Esophagus squamous epithelium (tissue), 5 donors: ENCODE results near the gene INHBC. TPM values are rescaled to one million over a fixed set of nuclear protein-coding genes. Genes with fewer than 3 reads are reported as not detected.
"Not testable (repeated sequence)": the region's sequence is repeated elsewhere in the genome, so short reads cannot be mapped to it uniquely, and the experiment has no call there.

Experiments
- DNase-seq: peaks from one replicate; lab custom pipeline; 2025; lab: John Stamatoyannopoulos, UW
- H3K27ac ChIP-seq, 4 donors: fragments of 200-600 bp; sonication (generic); one replicate each; pipeline ENCODE4 v1.5.1; 2016 to 2019; ENCODE audit warnings: mild to moderate bottlenecking in 1 of 4
- H3K27me3 ChIP-seq, 4 donors: fragments of 200-600 bp; sonication (generic); 1 replicate in 3 of 4; 2 replicates in 1 of 4; pipeline versions ENCODE4 v1.5.1 to v1.6.0; 2017 to 2021; ENCODE audit warnings: antibody characterized with exemption in 1 of 4
- H3K36me3 ChIP-seq, 3 donors: fragments of 200-600 bp; sonication (generic); one replicate each; pipeline ENCODE4 v1.5.1; 2016 to 2019
- H3K4me1 ChIP-seq, 3 donors: fragments of 200-600 bp; sonication (generic); one replicate each; pipeline ENCODE4 v1.5.1; 2017 to 2019
- H3K4me3 ChIP-seq, 4 donors: fragments of 200-600 bp; sonication (generic); 1 replicate in 3 of 4; 2 replicates in 1 of 4; pipeline ENCODE4 v1.5.1; 2016 to 2019; ENCODE audit warnings: mild to moderate bottlenecking in 2 of 4, moderate library complexity in 1 of 4
- H3K9me3 ChIP-seq, 3 donors: fragments of 200-600 bp; sonication (generic); one replicate each; pipeline ENCODE4 v1.5.1; 2016 to 2019
- CTCF ChIP-seq, 6 experiments: fragments of 450-650 bp in 4 of 6; fragments of 200-600 bp in 2 of 6; sonication (generic) in 2 of 6; IDR thresholded peaks; one replicate each; pipeline ENCODE4 v1.5.1; 2016 to 2019; ENCODE audit warnings: antibody characterized with exemption in 6 of 6, mild to moderate bottlenecking in 4 of 6, moderate library complexity in 4 of 6
- POLR2A ChIP-seq, 4 donors: fragments of 450-650 bp; IDR thresholded peaks; one replicate each; pipeline ENCODE4 v1.6.1; 2017; ENCODE audit warnings: antibody characterized with exemption in 4 of 4, mild to moderate bottlenecking in 4 of 4, moderate library complexity in 3 of 4
- WGBS, 2 donors: methylation state at CpG; one replicate each; pipeline ENCODE4 v1.1.5; 2018; 5-methylcytosine and 5-hydroxymethylcytosine counted together
- intact Hi-C: fragments of 100-400 bp; cut with DNase I; formaldehyde crosslinking; loops from one replicate; pipeline ENCODE4 v1.15.0; 2022
- total RNA-seq, 4 donors: library from RNA; depleted of rRNA; stranded (reverse); fragments of >200 nt; gene quantifications; one replicate each; pipeline ENCODE4 v1.1.0, GENCODE V29; 2016
- donor health status: DM: yes; HTN: yes; CAD: no.

Gene INHBC
- total RNA-seq, 4 donors from 2014 or later: not detected

DNA sequence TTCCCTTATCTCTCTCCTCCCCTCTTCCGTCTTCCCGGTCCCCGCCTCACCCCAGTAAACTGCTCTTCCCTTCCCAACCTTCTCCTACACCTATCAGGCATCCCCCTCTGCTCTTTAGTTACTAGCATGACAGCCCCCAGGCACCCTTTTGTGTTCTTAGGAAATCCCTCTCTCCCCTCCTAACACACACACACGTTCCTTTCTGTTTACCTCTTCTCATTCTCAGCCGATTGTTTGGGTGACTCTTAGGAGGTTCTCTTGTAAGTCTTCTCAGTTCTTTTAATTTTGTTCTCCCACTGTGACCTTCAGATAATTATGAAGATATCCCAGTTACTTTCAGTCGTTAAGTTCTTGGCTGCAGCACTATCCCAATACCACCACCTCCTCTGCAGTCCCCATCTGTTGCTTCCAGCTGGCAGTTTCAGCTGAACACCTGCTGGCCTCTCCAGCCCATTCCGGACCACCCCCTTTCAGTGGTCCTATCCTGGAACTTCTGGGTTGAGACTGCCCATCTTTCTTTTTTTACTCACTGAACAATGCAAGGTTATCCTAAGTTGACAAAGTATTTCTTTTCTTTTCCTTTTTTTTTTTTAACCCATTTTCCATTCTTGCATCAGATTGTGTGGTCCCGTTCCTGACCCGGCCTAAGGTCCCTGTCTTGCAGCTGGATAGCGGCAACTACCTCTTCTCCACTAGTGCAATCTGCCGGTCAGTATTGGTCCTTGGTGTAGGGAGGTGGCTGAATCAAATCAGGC lies 54.0 kb downstream of the INHBC start:
- 27 to 29% methylated on average over 11 of the region's 11 CpGs for WGBS, 2 donors

GRCh38 chr12:57489157-57489641 lies 54.6 kb downstream of the INHBC start:
- DNase-seq: no peak
- peak overlapping the region in 3 of 4 donors; percentile 68 to 99 (median 88) for H3K4me3 ChIP-seq
- H3K4me1 ChIP-seq: peaks cover 5 to 22% (median 10%) of the 10 kb centered on the region in 3 donors
- 77 to 81% methylated on average over 3 to 5 of the region's 5 CpGs for WGBS, 2 donors
- no peak for TF ChIP-seq POLR2A (IDR thresholded peaks at IDR 0.05)
- TF ChIP-seq CTCF (IDR thresholded peaks at IDR 0.05): no peak
- no peaks in the 10 kb centered on the region for H3K9me3 ChIP-seq
- H3K27ac ChIP-seq: no peak overlapping the region
- peaks cover 6 to 43% (median 11%) of the 10 kb centered on the region in 3 donors for H3K36me3 ChIP-seq
- H3K27me3 ChIP-seq: no peaks in the 10 kb centered on the region
- intact Hi-C loops: no loop called here

More for the DNA sequence above, 54.0 kb downstream of the INHBC start:
- TF ChIP-seq POLR2A (IDR thresholded peaks at IDR 0.05) (peak in 1 of 4 donors; percentile 14), CTCF (IDR thresholded peaks at IDR 0.05) (no peak)
- Histone ChIP-seq H3K27ac (peak overlapping the region; percentile 78 to 93 (median 90)), H3K36me3 (peaks cover 6 to 39% (median 11%) of the 10 kb centered on the region in 3 donors), H3K9me3 (no peaks in the 10 kb centered on the region), H3K4me1 (peaks cover 5 to 22% (median 10%) of the 10 kb centered on the region in 3 donors), H3K27me3 (peaks cover 0 to 2% (median 0%) of the 10 kb centered on the region in 4 donors), H3K4me3 (peak overlapping the region; percentile 68 to 99 (median 86))
- DNase-seq: no peak
- intact Hi-C loops: no loop called here

DNA sequence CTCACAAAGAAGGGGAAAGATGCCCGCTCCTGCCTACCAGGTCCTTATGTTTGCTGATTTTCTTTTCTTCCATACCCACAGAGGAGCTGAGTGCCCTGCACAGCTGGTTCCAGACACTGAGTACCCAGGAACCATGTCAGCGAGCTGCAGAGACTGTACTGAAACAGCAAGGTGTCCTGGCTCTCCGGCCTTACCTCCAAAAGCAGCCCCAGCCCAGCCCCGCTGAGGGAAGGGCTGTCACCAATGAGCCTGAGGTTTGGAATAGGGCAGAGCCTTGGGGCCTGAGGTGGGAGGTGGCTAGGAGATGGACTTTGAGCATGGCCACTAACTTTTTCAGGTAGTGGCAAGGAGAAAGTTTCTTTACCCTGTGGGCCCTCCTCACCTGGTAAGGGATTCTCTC lies 55.5 kb downstream of the INHBC start:
- 95 to 98% methylated on average over 3 to 4 of the region's 4 CpGs for WGBS, 2 donors

GRCh38 chr12:57491393-57492280 lies 57.1 kb downstream of the INHBC start:
- TF ChIP-seq CTCF (IDR thresholded peaks at IDR 0.05) (no peak), POLR2A (IDR thresholded peaks at IDR 0.05) (no peak)
- Histone ChIP-seq H3K36me3 (peaks cover 6 to 64% (median 11%) of the 10 kb centered on the region in 3 donors), H3K27ac (no peak overlapping the region), H3K9me3 (no peaks in the 10 kb centered on the region), H3K27me3 (no peaks in the 10 kb centered on the region), H3K4me1 (peaks cover 5 to 22% (median 10%) of the 10 kb centered on the region in 3 donors), H3K4me3 (no peak overlapping the region)
- intact Hi-C loops: no loop called here
- WGBS, 2 donors: 88 to 90% methylated on average over 13 to 14 of the region's 15 CpGs
- DNase-seq: no peak

More for the DNA sequence above, 55.5 kb downstream of the INHBC start:
- DNase-seq: no peak
- peaks cover 6 to 49% (median 11%) of the 10 kb centered on the region in 3 donors for H3K36me3 ChIP-seq
- no peak overlapping the region for H3K27ac ChIP-seq
- TF ChIP-seq CTCF (IDR thresholded peaks at IDR 0.05) (no peak), POLR2A (IDR thresholded peaks at IDR 0.05) (no peak)
- H3K9me3 ChIP-seq: no peaks in the 10 kb centered on the region
- H3K4me3 ChIP-seq: no peak overlapping the region
- H3K27me3 ChIP-seq: no peaks in the 10 kb centered on the region
- peaks cover 5 to 22% (median 10%) of the 10 kb centered on the region in 3 donors for H3K4me1 ChIP-seq
- intact Hi-C loops: no loop called here

DNA sequence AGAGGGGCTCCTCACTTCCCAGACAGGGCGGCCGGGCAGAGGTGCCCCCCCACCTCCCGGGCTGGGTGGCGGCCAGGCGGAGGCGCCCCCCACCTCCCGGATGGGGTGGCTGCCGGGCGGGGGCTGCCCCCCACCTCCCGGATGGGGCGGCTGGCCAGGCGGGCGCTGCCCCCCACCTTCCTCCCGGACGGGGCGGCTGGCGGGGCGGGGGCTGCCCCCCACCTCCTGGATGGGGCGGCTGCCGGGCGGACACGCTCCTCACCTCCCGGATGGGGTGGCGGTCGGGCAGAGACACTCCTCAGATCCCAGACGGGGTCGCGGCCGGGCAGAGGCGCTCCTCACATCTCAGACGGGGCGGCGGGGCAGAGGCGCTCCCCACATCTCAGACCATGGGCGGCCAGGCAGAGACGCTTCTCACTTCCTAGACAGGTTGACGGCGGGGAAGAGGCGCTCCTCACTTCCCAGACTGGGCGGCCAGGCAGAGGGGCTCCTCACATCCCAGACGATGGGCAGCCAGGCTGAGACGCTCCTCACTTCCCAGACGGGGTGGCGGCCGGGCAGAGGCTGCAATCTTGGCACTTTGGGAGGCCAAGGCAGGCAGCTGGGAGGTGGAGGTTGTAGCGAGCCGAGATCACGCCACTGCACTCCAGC lies 60.6 kb downstream of the INHBC start:
- peaks cover 20 to 89% (median 29%) of the 10 kb centered on the region in 3 donors for H3K36me3 ChIP-seq
- H3K9me3 ChIP-seq, intact Hi-C loops, H3K4me1 ChIP-seq, DNase-seq, H3K27ac ChIP-seq, H3K4me3 ChIP-seq, H3K27me3 ChIP-seq: not testable (repeated sequence)
- WGBS, 2 donors: no CpG with 5 or more reads among the region's 48 CpGs
